Measurements from ENCODE around the gene SF3B4.

The SF3B4 gene

GRCh38 chr1:149914545-149914944, 13.1 kb downstream of the SF3B4 start:
- no peak for DNase-seq (ENCODE audit: low read depth)
- no peak overlapping the region for H3K4me3 ChIP-seq (ENCODE audit: low read length)
- TF ChIP-seq CTCF (conservative IDR thresholded peaks at IDR 0.05; ENCODE audit: low read length) = no peak

DNA sequence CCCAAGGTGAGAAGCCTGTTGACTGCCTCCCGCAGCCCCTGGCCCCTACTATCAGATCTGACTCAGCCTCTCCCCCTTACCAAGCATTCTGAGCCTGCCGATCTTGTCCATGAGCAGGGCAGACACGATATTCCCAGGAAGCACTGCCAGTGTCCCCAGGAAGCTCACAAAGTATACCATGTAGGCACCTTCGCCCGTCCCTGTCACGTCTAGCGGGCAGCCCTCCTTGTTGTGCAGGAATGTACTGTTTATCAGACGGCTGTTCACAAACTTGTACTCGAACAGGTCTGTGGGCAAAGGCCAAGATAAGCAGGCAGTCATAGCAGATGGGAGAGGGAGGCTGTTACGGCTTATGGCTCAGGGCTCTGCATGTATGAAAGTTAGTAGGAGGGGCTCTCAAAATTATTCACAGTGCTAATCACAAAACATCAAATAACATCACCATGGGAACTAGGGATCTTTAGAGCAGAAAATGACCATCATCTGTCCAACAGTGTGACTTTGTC, 21.0 kb downstream of the SF3B4 start:
- H3K4me3 ChIP-seq (ENCODE audit: low read length) = no peak overlapping the region
- no peak for DNase-seq (ENCODE audit: low read depth)
- no peak for TF ChIP-seq CTCF (conservative IDR thresholded peaks at IDR 0.05; ENCODE audit: low read length)

- no peak for TF ChIP-seq CTCF (conservative IDR thresholded peaks at IDR 0.05; ENCODE audit: low read length)
- no peak overlapping the region for H3K4me3 ChIP-seq (ENCODE audit: low read length)
- no peak for DNase-seq (ENCODE audit: low read depth)
These were observed 23.6 kb downstream of the SF3B4 start for GRCh38 chr1:149903836-149904491.

GRCh38 chr1:149899460-149900284, 27.9 kb downstream of the SF3B4 start, which contains the start of gene BOLA1:
Gene BOLA1, plus strand, starts transcription at chr1:149899568. Its CDS starts 492 bp downstream, at chr1:149900060.
- peak within 1 kb of the TSS; percentile 70 for H3K4me3 ChIP-seq (ENCODE audit: low read length)
- no peak for TF ChIP-seq CTCF (conservative IDR thresholded peaks at IDR 0.05; ENCODE audit: low read length)
- peak; percentile 80 for DNase-seq (ENCODE audit: low read depth)

GRCh38 chr1:149896575-149896974, 31.0 kb downstream of the SF3B4 start:
- no peak for DNase-seq (ENCODE audit: low read depth)
- TF ChIP-seq CTCF (conservative IDR thresholded peaks at IDR 0.05; ENCODE audit: low read length) = no peak
- H3K4me3 ChIP-seq (ENCODE audit: low read length) = no peak overlapping the region

GRCh38 chr1:149888999-149889289, 38.7 kb downstream of the SF3B4 start:
- peak overlapping the region; percentile 79 for H3K4me3 ChIP-seq (ENCODE audit: low read length)
- DNase-seq (ENCODE audit: low read depth) = peak; percentile 43
- no peak for TF ChIP-seq CTCF (conservative IDR thresholded peaks at IDR 0.05; ENCODE audit: low read length)

Measured in AG10803 (cell line).